ENCODE results near the gene AP1S1. TPM values are rescaled to one million over a fixed set of nuclear protein-coding genes. Genes with fewer than 3 reads are reported as not detected.

The AP1S1 gene
- total RNA-seq, 1 donor from 2014 or later, result 10.7 TPM

DNA sequence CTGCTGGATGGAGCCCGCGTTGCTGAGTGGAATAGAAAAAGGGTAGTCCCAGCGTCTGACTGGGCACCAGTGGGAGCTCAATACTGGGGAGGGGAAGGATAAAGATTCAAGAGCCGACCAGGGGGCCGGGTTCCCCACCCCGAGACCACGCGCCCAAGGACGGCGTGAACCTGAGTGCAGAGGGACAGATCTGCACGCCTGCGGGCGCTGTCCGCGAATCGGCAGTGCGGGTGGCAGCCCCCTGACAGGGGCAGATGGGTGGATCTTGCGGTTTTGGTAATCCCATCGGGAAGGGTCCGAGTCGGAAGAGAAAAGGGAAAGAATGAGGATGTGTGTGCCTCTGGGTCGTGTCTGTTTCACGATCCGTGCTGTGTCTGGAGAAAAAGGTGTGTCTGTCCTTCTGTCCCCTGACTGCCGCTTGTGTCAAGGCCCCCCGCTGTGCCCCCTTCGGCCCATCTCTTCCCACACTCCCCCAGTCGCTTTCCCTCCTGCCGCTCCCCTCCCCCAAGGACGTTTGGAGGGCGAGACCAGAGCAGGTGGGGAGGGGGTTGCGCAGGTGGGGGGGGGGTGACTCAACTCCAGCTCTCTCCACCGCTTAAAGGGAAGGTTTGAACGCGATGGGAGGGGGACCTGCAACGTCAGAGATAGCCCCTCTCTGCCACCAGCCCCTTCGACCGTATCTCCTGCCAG is 11.8 kb downstream of the AP1S1 start:
- Histone ChIP-seq H3K36me3 (no peaks in the 10 kb centered on the region), H3K4me3 (peak overlapping the region; percentile 45), H3K27me3 (ENCODE audit: low read depth) (peaks cover 100% of the 10 kb centered on the region), H3K4me1 (peaks cover 50% of the 10 kb centered on the region), H3K9me3 (replicated peaks) (no peaks in the 10 kb centered on the region), H3K27ac (replicated peaks) (no peak overlapping the region)
- TF ChIP-seq, protein P1, sequence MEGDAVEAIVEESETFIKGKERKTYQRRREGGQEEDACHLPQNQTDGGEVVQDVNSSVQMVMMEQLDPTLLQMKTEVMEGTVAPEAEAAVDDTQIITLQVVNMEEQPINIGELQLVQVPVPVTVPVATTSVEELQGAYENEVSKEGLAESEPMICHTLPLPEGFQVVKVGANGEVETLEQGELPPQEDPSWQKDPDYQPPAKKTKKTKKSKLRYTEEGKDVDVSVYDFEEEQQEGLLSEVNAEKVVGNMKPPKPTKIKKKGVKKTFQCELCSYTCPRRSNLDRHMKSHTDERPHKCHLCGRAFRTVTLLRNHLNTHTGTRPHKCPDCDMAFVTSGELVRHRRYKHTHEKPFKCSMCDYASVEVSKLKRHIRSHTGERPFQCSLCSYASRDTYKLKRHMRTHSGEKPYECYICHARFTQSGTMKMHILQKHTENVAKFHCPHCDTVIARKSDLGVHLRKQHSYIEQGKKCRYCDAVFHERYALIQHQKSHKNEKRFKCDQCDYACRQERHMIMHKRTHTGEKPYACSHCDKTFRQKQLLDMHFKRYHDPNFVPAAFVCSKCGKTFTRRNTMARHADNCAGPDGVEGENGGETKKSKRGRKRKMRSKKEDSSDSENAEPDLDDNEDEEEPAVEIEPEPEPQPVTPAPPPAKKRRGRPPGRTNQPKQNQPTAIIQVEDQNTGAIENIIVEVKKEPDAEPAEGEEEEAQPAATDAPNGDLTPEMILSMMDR (IDR thresholded peaks at IDR 0.05; ENCODE audit: borderline replicate concordance), result no peak
- DNase-seq, result no peak
- intact Hi-C loops (cut with micrococcal nuclease), result no loop called here

DNA sequence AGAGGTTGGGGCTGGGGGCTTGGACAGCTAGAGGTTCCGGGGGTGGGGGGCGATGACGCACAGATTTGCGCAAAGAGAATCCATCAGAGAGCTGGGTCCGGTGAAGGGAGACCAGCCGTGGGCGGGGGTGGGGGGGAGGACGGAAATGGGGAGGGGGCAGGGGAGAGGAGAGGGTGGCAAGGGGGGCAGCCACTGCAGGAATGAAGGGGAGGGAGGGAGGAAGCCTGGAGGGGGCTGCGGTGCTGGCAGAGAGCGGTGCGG is 12.3 kb downstream of the AP1S1 start:
- DNase-seq, result no peak
- H3K27ac ChIP-seq (replicated peaks), result no peak overlapping the region
- peaks cover 100% of the 10 kb centered on the region for H3K27me3 ChIP-seq (ENCODE audit: low read depth)
- TF ChIP-seq, protein P1 (IDR thresholded peaks at IDR 0.05; ENCODE audit: borderline replicate concordance), result no peak
- peaks cover 50% of the 10 kb centered on the region for H3K4me1 ChIP-seq
- H3K9me3 ChIP-seq (replicated peaks), result no peaks in the 10 kb centered on the region
- no peaks in the 10 kb centered on the region for H3K36me3 ChIP-seq
- intact Hi-C loops (cut with micrococcal nuclease), result no loop called here
- no peak overlapping the region for H3K4me3 ChIP-seq

DNA sequence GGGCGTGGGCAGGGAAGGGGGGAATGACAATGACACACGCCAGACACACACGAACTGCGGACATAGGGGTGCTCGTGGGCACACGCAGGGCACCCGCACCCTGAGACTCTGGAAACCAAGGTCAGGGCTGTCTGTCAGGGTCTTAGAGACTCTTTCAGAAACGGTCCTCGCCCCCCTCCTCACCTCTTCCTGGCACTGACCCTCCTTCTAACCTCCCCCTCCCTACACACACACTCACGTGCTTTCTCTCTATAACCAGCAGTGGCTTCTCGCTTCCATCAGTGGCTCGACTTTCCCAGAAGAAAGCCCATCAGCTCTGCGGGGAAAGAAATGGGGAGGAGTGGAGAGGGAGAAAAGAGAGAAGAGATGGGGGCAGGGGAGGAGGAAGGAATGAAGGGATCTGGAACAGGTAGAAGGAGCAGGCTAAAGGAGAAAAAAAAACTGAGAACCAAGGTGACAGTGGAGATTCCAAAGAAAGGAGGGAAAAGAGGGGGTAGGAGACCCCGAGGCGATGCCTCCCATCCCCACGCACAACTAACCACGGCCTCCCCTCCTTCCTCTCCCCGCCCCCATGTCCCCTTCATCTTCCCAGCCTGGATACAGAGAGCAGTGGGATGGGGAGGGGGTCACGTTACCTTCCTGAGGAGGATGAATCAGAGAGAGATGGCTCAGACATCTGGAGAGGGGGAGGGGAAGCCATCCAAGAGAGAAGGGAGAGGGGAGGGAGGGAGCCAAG is 12.8 kb downstream of the AP1S1 start:
- no peak overlapping the region for H3K4me3 ChIP-seq
- TF ChIP-seq, protein P1 (IDR thresholded peaks at IDR 0.05; ENCODE audit: borderline replicate concordance), result no peak
- no peaks in the 10 kb centered on the region for H3K9me3 ChIP-seq (replicated peaks)
- H3K4me1 ChIP-seq, result peaks cover 53% of the 10 kb centered on the region
- no peaks in the 10 kb centered on the region for H3K36me3 ChIP-seq
- H3K27ac ChIP-seq (replicated peaks), result no peak overlapping the region
- H3K27me3 ChIP-seq (ENCODE audit: low read depth), result peaks cover 100% of the 10 kb centered on the region
- no peak for DNase-seq
- intact Hi-C loops (cut with micrococcal nuclease), result no loop called here

DNA sequence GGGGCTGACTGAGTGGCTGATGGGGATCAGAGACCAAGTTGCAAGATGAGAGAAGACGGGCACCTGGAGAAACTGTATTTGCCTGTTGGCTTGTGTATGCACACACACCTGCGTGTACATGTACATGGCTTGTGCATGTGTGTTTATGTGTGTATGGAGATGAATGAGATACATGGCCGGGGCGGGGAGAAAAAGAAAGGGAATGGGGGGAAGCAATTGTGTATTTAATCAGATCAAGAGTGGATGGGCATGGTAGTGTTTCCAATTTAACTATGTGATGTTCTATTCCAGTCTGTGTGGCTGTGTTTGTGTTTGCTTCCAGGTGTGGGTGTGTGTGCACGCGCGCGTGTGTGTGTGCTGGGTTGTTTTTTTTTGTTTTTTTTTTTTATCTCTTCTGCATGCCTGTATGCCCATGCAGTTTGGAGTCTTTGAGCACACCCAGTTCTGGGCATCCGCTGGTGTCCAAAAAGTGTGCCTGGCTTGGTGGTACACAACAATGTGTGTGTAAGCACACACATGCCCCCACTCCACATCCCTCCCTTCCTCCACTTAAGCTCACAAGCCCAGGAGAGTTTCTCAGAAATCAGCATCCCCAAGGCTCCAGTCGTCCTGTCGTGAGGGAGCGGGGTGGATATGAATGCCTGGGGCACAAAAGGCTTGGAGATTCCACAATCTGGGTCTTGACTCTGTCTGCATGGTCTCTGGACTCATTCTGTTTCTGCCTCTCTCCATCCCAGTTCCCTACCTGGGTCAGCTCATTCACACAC is 13.6 kb downstream of the AP1S1 start:
- Histone ChIP-seq H3K4me1 (peaks cover 53% of the 10 kb centered on the region), H3K27me3 (ENCODE audit: low read depth) (peaks cover 100% of the 10 kb centered on the region), H3K36me3 (no peaks in the 10 kb centered on the region), H3K9me3 (replicated peaks) (no peaks in the 10 kb centered on the region), H3K27ac (replicated peaks) (no peak overlapping the region), H3K4me3 (no peak overlapping the region)
- intact Hi-C loops (cut with micrococcal nuclease), result no loop called here
- DNase-seq, result no peak
- TF ChIP-seq, protein P1 (IDR thresholded peaks at IDR 0.05; ENCODE audit: borderline replicate concordance), result no peak

DNA sequence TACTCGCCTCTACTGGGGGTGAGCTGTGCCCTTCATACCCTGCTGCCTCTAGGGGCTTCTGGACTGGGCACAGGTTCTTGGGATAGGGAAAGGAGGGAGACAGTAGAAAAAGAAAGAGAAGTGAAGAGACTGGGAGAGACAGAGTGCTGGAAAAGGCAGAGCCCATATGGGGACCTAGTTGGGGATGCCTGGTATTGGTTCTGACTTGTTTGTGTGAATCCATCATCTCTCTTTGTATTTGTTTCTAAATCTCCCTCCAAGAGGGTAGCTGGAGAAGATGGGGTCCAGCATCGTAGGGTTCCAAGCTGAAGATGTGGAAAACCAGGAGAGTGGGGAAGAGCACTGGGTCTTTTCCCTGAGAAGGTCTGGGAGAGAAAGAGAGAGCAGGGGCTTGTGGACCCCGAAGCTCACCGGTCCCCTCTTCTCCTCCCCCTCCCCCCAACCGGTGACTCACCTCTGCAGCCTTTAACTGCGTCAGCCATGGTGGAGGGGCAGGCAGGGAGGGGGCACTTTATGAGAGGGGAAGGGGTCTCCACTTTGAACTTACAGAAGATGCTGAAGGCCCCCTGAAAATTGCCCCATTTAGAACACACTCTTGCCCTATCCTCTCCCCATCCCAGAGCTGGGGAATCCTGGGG is 14.3 kb downstream of the AP1S1 start:
- H3K36me3 ChIP-seq, result no peaks in the 10 kb centered on the region
- H3K4me3 ChIP-seq, result no peak overlapping the region
- H3K9me3 ChIP-seq (replicated peaks), result no peaks in the 10 kb centered on the region
- H3K4me1 ChIP-seq, result peaks cover 53% of the 10 kb centered on the region
- DNase-seq, result no peak
- H3K27me3 ChIP-seq (ENCODE audit: low read depth), result peaks cover 100% of the 10 kb centered on the region
- intact Hi-C loops (cut with micrococcal nuclease), result no loop called here
- H3K27ac ChIP-seq (replicated peaks), result no peak overlapping the region
- TF ChIP-seq, protein P1 (IDR thresholded peaks at IDR 0.05; ENCODE audit: borderline replicate concordance), result no peak
